Fibroblast of villous mesenchyme (primary cell): ENCODE data around the gene ZNF740. TPM values are rescaled to one million over a fixed set of nuclear protein-coding genes. Genes with fewer than 3 reads are reported as not detected.

Experiments used
- DNase-seq: peaks from one replicate; pipeline ENCODE4 v3.0.0-alpha.2; 2010; ENCODE audit warnings: low read depth
- H3K4me3 ChIP-seq: 2 replicates; pipeline ENCODE4 v1.5.1; 2011; ENCODE audit warnings: low read depth, mild to moderate bottlenecking, low read length
- total RNA-seq: library from RNA; depleted of rRNA; stranded (reverse); fragments of >200 nt; gene quantifications from 2 replicates; pipeline ENCODE4 v1.2.3, GENCODE V29; 2012
- TF ChIP-seq, protein P1 (sequence below): IDR thresholded peaks from 2 replicates; pipeline ENCODE4 v1.5.1; 2012; ENCODE audit warnings: low read depth, mild to moderate bottlenecking, low read length; ENCODE audit not compliant: insufficient read depth

ZNF740 gene
- total RNA-seq, 1 donor = 10.8 TPM

DNA sequence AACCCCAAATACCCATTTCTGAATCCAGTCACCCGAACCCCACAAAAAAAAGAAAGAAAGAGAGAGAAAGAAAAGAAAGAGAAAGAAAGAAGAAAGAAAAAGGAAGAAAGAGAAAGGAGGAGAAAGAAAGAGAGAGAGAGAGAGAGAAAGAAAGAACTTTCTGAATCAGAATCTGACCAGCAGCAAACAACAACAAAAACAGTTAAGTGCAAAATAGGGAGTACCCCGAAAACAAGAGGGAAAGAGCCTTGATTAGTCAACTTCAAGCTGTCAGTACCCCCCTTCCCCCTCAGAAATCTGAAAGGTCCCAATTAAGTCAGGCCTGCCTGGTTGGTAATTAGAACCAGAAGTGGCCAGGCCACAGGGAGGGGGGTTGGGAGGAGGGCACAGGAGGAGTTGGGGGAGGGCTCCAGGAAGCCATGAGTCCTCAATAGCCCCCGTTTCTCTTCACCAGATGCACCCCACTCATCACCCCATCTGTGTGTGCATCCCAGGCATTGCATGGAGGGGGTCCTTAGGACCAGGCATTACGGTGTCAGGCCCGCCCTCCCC lies 41.7 kb downstream of the ZNF740 start:
- TF ChIP-seq, protein P1, sequence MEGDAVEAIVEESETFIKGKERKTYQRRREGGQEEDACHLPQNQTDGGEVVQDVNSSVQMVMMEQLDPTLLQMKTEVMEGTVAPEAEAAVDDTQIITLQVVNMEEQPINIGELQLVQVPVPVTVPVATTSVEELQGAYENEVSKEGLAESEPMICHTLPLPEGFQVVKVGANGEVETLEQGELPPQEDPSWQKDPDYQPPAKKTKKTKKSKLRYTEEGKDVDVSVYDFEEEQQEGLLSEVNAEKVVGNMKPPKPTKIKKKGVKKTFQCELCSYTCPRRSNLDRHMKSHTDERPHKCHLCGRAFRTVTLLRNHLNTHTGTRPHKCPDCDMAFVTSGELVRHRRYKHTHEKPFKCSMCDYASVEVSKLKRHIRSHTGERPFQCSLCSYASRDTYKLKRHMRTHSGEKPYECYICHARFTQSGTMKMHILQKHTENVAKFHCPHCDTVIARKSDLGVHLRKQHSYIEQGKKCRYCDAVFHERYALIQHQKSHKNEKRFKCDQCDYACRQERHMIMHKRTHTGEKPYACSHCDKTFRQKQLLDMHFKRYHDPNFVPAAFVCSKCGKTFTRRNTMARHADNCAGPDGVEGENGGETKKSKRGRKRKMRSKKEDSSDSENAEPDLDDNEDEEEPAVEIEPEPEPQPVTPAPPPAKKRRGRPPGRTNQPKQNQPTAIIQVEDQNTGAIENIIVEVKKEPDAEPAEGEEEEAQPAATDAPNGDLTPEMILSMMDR = no peak
- peak overlapping the region; percentile 40 for H3K4me3 ChIP-seq
- DNase-seq = peak; percentile 36

DNA sequence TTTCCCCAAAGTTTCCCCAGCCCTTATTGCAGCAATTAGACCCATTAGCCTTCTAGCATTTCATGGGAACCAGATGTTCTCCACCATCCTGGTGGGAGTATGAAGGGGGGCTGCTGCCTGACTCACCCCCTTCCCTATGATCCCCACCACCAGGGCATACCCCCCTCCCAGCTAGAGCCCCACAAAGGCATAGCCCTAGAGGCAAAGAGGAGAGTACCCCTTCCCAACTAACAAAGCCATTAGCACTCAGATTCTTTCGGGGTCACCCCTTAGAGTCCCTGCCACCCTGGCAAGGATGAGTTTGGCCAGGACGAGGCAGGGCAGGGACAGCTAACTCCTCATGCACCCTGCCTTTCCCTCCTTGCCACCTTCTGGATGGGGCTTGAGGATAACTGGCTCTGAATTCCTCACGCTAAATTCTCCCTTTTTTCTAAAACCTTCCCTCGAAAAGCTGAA lies 42.3 kb downstream of the ZNF740 start:
- no peak overlapping the region for H3K4me3 ChIP-seq
- TF ChIP-seq, protein P1 = no peak
- no peak for DNase-seq

DNA sequence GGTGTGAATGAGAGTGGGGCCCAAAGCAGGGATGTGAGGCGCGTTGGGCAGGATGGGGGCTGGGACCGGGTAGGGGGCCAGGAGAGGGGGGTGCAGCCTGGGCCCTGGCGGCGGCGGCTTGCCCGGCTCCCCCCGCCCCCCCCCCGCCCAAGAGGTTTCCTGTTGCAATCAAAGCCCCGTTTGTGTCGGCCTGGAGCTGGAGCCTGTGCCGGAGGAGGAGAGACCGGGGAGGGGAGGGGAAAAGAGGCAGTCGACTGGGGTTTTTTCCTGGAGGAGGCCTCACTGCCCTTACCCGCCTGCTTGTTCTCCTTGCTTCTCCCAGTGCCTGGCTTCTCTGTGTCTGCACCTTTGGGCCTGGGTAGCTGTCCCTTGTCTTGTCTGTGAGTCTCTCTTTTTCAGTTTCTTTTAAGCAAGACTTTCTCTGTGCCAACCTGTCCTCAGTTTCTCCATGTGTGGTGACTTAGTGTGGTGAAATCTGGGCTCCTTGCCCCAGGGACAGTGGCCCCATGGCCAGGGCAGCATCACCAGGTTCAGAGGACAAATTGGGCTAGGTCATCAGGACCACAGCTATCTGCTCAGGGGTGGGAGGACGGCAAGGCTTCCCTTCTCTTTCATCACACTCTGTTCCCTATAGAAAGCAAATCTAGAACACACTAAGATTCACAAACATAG lies 43.0 kb downstream of the ZNF740 start:
- DNase-seq = peak; percentile 54
- TF ChIP-seq, protein P1 = no peak
- no peak overlapping the region for H3K4me3 ChIP-seq

DNA sequence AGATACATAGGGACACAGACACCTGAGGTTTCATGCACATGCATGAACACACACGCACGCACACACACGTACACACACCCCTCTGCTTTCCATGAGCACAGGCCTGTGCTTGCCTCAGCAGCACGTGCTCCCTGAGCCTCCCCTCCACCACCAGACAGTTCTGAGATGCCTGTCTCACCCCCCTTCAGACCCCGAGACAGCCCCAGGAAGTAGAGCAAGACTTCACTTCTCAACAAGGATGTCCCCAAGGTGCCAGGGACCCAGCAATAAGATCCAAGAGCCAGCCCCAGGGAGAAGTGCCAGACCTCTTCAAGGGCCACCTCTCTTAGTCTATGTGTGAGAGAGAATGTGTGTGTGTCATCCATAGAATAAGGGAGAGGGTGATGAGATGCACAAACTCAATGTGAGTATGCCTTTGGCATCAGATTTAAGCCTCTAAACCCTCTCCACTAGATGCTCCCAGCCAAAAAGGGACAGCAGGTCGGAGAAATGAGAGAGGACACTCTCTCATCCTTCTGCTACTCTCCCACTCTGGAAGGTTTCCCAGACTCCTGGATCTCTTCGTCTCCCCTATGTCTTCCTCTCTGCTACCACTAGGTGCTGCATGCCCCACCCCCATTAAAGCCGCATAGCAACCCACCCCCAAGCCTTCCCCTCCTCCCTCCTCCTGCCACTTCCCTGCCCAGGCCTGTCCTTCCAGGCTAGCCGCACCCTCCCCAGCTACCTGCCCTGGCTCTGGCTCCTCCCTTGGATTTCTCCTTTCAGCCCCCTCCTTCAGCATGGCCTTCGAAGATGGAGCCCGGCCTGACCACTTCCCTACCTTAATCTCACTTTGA lies 43.8 kb downstream of the ZNF740 start:
- DNase-seq = no peak
- TF ChIP-seq, protein P1 = peak; percentile 38
- H3K4me3 ChIP-seq = no peak overlapping the region

DNA sequence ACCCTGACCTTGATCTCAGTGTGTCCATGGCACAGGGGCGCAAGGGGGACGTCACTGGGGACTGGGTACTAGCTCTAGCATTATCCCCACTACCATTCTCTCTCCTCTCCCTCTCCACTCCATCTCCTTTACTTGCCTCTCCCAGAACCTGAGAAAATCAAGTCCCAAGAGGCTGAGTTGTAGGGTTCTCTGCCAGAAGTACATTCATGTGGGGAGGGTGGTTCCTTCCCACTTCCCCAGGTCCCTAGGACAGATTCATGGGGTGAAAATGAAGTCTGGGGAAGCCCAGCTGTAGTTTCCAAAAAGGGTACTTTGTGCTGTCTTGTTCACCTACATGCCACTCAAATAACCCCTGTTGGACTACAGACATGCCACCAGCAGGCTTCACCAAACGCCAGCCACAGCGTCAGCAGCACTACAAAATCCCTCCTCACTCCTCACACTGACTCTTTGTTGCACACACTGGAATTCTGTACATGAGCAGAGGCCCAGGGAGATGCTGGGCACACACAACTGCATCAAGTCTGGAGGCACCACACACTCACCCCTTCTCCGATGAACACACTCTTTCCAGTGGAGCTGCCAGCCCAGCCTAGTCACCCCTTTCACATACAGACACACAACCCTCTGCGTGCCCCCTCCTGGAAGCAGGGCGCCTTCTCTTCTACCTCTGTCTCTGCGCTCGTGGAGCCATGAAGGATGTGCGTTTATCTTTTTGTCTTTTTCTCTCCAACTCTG lies 44.5 kb downstream of the ZNF740 start:
- TF ChIP-seq, protein P1 = no peak
- no peak overlapping the region for H3K4me3 ChIP-seq
- DNase-seq = no peak

DNA sequence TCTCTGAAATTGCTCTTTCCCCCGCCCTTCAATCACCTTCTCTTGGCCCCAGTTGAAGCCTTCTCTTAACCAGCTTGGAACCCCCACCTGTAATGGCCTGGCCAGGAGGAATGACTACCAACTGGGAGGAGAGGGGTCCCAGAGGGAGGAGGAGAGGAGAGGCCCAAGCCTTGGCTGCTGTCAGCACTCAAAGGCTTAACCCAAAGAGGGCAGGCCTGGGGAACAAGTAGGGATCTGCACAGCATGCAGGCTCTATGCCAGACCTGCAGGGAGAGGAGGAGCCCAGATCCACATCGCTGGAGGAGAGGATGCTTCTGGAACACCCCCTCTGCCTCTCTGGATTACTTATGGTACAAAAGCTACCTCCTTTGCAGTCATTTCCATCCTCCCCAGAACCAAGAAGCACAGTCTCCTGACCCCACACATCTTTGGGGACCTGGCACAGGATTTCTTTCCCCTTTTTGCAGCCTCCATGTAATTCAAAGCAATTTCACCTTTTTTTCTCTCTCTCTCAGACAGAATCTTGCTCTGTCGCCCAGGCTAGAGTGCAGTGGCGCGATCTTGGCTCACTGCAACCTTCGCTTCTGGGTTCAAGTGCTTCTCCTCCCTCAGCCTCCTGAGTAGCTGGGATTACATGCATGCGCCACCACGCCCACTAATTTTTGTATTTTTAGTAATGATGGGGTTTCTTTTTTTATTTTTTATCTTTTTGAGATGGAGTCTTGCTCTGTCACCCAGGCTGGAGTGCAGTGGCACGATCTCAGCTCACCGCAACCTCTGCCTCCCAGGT lies 45.3 kb downstream of the ZNF740 start:
- DNase-seq = no peak
- TF ChIP-seq, protein P1 = no peak
- H3K4me3 ChIP-seq = no peak overlapping the region
